OCI-M1 (cell line): ENCODE data around the gene KRTAP5-1.
"Not testable (repeated sequence)": the region's sequence is repeated elsewhere in the genome, so short reads cannot be mapped to it uniquely, and the experiment has no call there.

Source experiments
- DNase-seq: peaks from one replicate; lab custom pipeline; 2025; lab: John Stamatoyannopoulos, UW

KRTAP5-1 gene

DNA sequence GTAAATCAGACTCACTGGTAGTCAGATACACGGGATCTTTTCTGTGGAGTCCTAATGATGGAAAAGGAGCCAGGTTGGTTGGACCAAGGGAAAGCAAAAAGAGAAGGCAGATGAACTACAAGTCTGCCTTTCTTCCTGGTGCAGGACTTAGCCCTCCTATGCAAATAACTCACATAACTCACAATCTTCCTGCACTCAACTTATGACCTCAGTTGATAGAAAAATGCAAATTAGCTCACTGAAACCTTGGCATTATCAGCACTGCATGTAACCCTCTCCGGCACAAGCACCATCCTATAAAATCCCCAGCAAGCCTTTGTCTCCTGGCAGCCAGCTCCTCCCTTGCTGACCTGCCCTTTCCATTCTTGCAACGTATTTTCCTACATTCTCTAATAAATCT is 16.6 kb upstream of the KRTAP5-1 start:
- not testable (repeated sequence) for DNase-seq

DNA sequence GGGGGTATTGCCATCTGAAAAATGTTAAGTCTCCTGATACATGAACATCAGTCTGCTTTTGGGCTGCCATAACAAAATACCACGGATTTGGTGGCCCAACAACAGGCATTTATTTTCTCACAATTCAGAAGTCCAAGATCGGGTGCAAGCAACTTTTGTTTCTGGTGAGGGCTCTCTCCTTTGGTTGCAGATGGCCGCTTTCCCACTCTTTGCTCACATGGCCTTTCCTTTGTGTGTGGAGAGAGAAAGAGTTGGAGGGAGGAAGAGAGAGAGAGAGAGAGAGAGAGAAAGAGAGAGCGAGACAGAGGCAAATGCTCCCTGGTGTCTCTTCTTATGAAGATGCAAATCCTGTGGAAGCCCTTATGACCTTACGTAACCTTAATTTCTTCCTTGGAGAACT is 15.5 kb upstream of the KRTAP5-1 start:
- DNase-seq = no peak

DNA sequence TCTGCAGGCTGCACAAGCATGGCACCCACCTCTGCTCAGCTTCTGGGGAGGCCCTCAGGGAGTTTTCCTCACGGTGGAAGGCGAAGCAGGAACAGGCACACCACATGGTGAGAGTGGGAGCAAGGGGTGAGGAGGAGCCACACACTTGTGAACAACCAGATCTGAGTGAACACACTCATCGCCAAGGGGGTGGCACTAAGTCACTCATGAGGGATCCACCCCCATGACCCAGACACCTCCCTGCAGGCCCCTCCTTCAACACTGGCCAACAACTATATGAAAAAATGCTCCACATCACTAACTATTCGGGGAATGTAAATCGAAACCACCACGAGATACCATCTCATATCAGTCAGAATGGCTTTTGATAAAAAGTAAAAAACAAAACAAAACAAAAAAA is 13.7 kb upstream of the KRTAP5-1 start:
- no peak for DNase-seq

DNA sequence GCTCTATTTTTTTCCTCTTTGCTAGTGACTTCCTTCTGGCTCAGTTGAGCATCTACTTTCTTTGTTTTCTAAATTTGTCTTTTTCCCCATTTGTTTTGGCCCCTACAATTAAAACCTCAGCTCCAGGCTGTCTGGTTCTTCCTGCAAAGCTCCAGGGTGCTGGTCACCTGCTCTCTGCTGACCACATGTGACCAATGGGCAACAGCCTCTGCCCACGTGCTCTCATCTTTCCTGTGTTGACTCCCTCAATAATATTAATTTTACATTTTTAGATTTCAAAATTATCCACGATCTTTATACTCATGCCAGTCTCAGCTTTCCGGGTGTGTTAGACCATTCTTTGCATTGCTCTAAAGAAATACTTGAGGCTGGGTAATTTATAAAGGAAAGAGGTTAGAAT is 13.3 kb upstream of the KRTAP5-1 start:
- not testable (repeated sequence) for DNase-seq

DNA sequence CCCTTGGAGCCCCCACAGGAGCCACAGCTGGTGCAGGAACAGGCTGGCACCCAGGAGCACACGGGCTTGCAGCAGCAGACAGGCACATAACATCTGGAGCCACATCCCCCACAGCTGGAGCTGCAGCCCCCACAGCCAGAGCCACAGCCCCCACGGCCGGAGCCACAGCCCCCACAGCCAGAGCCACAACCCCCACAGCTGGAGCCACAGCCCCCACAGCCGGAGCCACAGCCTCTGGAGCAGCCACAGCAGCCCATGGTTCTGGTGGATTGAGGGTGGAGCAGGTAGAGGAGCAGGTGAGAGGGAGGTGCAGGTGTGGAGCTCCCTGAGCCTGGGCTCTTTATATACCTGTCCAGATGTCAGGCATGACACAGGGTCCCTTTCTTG is 12.9 kb upstream of the KRTAP5-1 start, which contains the start of gene KRTAP5-2:
Gene KRTAP5-2 (minus strand): TSS at position 301 of the 387 bp plus-strand sequence. CDS start 44 bp downstream, at position 257.
- no peak for DNase-seq

GRCh38 chr11:1597331-1597993 is 12.4 kb upstream of the KRTAP5-1 start:
- DNase-seq = no peak

- DNase-seq = not testable (repeated sequence)
Observed at GRCh38 chr11:1596576-1597121, 11.6 kb upstream of the KRTAP5-1 start.

DNA sequence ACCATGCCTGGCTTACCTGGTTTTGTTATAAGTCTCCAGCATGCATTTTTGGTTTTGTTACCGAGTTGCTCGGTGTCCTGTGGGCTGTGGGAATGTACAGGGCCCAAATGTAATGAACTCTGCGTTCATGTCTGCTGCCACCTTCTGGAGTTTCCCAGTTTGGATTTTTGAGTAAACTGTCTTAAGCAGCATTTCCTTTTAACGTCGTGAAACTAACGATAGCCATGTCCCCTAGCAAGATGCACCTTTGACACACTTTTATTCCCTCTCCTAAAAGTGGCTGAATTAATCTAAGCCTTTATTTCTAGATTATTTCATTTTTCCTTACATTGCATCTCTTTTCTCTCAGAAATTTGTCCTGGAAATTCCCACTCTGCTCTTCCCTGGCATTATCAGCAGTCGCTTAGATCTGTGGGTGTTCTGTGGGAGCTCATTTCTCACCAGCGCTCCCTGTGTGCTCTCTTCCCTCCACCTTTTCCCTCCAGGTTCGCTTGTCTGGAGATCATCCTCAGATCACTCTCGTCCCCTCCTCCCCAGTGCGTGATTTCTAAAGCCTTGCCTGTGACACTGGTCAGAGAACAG is 11.0 kb upstream of the KRTAP5-1 start:
- peak; percentile 60 for DNase-seq

DNA sequence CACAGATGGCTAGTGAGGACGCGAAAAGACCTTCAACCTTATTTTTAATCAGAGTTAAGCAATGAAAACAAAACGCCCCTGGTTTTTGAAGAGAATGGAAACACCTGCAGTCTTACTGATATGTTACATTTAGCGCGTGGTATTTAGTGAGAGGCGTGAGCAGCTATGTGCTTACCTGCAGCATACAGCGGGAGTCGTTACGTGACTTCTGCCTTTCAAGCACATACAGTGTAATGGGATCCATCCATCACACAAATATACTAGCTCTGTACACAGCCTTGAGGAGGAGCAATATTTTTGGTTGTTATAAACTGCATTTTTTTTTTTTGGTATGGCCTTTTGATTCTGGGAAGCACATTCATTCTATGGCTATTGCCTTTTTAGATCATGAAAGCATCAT is 7.5 kb upstream of the KRTAP5-1 start:
- no peak for DNase-seq

- no peak for DNase-seq
Observed at GRCh38 chr11:1589996-1590395, 4.9 kb upstream of the KRTAP5-1 start.

- not testable (repeated sequence) for DNase-seq
Observed at GRCh38 chr11:1589191-1589963, 4.3 kb upstream of the KRTAP5-1 start.

DNA sequence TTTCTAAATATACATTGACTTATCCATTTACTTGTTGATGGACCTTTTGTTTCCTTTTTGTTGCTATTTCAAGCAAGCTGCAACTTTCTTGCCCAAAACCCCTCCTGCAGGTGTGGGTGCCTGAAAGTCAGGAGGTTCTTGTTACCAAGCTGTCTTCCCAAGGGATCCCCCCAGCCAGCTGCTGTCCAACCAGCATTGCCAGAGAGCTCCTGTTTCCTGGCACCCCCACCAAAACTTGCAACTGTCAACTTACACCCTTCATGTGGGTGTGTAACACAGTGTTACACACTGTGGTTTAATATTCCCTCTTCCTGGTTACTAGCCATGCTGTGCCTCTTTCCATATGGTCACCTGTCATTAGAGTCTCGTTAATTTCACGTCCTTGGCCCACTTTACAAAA is 1.6 kb upstream of the KRTAP5-1 start:
- DNase-seq = no peak

DNA sequence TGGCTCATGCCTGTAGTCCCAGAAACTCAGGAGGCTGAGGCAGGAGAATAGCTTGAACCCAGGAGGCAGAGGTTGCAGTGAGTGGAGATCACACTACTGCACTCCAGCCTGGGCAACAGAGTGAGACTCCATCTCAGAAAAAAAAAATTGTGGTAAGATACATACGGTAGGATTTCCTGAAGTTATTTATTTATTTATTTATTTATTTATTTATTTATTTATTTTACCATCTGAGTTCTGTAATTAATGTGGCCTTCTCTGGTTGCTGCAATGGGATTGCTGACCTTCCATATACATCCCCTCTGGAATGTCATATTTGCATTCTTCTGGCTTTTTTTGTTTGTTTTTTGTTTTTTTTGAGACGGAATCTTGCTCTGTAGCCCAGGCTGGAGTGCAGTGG is 2.2 kb downstream of the KRTAP5-1 start:
- not testable (repeated sequence) for DNase-seq

DNA sequence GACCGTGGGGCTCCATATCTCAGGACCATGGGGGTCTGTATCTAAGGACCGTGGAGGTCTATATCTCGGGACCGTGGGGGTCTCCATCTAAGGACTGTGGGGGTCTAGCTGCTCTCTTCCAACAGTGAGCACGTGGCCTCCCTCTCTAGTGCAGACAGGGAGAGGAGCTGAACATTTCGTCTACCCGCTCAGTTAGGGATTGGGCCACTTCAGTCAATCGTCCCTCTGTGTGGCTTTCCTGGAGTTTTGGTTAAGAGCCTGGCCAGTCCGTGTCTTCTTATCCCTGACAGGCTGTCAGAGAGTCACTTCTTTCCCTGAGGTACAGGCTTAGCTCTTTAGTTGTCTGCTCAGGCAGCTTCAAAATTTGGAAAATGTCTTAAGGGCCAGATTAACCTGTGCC is 3.1 kb downstream of the KRTAP5-1 start:
- no peak for DNase-seq

DNA sequence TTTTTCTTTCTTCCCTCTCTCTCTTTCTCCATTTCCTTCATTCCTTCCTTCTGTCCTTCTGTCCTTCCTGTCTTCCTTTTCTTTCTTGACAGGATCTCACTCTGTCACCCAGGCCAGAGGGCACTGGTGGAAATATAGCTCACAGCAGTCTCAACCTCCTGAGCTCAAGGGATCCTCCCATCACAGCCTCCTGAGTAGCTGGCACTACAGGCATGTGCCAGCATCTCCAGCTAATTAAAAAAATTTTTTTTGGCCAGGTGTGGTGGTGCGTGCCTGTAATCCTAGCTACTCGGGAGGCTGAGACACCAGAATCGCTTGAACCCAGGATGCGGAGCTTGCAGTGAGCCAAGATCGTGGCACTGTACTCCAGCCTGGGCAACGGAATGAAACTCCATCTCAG is 8.3 kb downstream of the KRTAP5-1 start:
- no peak for DNase-seq

DNA sequence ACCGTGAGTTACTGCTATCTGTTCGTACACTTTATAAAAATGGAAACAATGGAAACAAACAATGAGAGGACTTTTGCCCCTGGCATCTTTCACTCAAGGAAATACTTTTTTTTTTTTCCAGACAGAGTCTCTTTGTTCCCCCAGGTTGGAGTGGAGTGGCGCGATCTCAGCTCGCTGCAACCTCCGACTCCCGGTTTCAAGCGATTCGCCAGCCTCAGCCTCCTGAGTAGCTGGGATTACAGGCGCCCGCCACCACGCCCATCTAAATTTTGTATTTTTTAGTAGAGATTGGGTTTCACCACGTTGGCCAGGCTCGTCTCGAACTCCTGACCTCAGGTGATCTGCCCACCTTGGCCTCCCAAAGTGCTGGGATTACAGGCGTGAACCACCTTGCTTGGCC is 9.3 kb downstream of the KRTAP5-1 start:
- not testable (repeated sequence) for DNase-seq

DNA sequence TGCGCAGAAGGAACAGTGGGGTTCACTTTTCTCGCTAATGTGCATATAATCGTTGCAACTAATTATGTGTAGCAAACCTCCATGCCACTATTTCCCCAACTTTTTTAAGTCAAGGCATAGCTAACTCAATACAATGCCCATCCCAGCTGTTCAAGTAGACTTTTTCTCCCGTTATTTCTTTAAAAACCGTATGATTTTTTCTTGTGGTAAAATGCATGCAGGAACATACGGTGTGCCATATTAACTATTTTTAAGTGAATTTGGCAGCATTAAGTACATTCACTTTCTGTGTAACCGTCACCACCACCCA is 10.2 kb downstream of the KRTAP5-1 start:
- no peak for DNase-seq

DNA sequence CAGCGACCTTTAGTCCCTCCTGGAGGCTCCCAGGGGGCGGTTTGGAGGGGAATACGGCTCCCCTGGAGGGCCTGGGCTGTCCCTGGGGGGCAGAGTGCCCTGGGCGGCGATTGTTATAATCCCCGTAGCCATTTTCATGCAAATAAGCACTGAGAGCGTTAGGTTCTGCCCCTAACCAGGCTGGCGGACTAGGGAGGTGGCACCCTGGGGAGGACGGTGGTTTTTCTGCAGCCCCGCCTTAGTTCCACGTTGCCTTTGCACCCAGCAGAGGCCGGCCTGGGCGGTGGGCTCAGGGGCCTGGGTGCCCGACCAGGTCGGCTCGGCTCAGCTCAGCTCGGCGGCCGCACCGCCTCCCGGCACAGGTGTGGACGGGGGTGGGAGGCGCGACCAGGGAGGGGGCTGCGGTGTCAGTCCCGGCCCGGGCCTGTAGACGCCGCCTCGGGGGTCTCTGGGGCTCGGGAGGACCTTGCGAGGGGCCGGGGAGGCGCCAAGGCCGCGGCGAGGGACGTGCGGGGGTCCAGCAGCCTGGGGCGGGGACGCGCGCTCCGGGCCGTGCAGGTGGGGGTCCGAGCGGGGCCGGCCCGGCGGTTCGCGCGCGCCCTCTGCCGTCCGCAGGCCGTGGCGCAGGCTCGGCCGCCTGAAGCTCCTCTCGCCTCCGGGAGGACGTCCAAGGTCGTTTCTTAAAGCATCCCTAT is 10.7 kb downstream of the KRTAP5-1 start:
- DNase-seq = peak; percentile 71

DNA sequence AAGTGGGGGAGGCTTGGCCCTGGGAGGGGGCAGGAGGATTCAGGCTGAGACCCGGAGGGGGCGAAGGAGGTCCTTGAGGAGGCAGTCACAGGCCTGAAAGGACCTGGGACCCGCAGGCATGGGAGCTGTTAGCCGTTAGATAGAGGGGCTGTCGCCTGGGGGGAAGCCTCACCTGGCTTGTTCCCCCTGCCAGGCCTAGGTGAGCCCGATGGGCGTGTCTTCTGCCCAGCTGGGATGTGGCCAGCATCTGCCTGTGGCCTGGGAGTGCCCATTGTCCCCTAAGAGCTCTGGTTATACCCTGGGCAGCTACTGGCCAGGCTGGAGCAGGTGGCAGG is 11.2 kb downstream of the KRTAP5-1 start:
- no peak for DNase-seq

- no peak for DNase-seq
Observed at GRCh38 chr11:1573077-1573902, 11.8 kb downstream of the KRTAP5-1 start.

- DNase-seq = peak; percentile 87
Observed at GRCh38 chr11:1572197-1573076, 12.6 kb downstream of the KRTAP5-1 start, which contains the start of gene DUSP8. Gene DUSP8, minus strand, starts transcription at chr11:1572271. Its CDS starts 6,445 bp downstream, at chr11:1565826.
